H9 (cell line): ENCODE measurements around the gene RASAL1. TPM values are rescaled to one million over a fixed set of nuclear protein-coding genes. Genes with fewer than 3 reads are reported as not detected.

Experiments used
- DNase-seq: peaks from one replicate; pipeline ENCODE4 v3.0.0-alpha.2; 2017
- H2AFZ ChIP-seq: one replicate; pipeline ENCODE4 v1.6.1; 2013; ENCODE audit warnings: mild to moderate bottlenecking, low read length, control low read depth, moderate library complexity
- H2AK5ac ChIP-seq: 2 replicates; pipeline ENCODE4 v1.6.1; 2013; ENCODE audit warnings: low read length, control low read depth, mixed read lengths; ENCODE audit not compliant: insufficient read length
- H2BK120ac ChIP-seq: one replicate; pipeline ENCODE4 v1.6.1; 2013; ENCODE audit warnings: low read depth, mild to moderate bottlenecking, low read length, control low read depth, inconsistent platforms; ENCODE audit not compliant: poor library complexity, severe bottlenecking
- H2BK12ac ChIP-seq: 2 replicates; pipeline ENCODE4 v1.6.1; 2013; ENCODE audit warnings: low read length, control low read depth, mixed read lengths, low read depth; ENCODE audit not compliant: insufficient read length
- H2BK15ac ChIP-seq: 2 replicates; pipeline ENCODE4 v1.6.1; 2013; ENCODE audit warnings: low read depth, low read length, control low read depth
- H2BK20ac ChIP-seq: one replicate; pipeline ENCODE4 v1.6.1; 2013; ENCODE audit warnings: low read depth, mild to moderate bottlenecking, low read length, control low read depth, inconsistent platforms; ENCODE audit not compliant: poor library complexity, severe bottlenecking
- H2BK5ac ChIP-seq: 2 replicates; pipeline ENCODE4 v1.6.1; 2013; ENCODE audit warnings: low read length, control low read depth, mixed read lengths; ENCODE audit not compliant: insufficient read length
- H3K14ac ChIP-seq: 2 replicates; pipeline ENCODE4 v1.6.1; 2013; ENCODE audit warnings: low read length, control low read depth; ENCODE audit not compliant: insufficient read depth
- H3K18ac ChIP-seq: 2 replicates; pipeline ENCODE4 v1.6.1; 2013; ENCODE audit warnings: low read depth, mild to moderate bottlenecking, mixed read lengths, low read length, control low read depth; ENCODE audit not compliant: insufficient read length
- H3K23ac ChIP-seq: 2 replicates; pipeline ENCODE4 v1.6.1; 2013; ENCODE audit warnings: low read length, control low read depth, mixed read lengths, low read depth; ENCODE audit not compliant: insufficient read length
- H3K23me2 ChIP-seq: 2 replicates; pipeline ENCODE4 v1.6.1; 2013; ENCODE audit warnings: low read depth, mild to moderate bottlenecking, mixed read lengths, low read length, control low read depth; ENCODE audit not compliant: insufficient read length, poor library complexity, severe bottlenecking
- H3K27ac ChIP-seq: 2 replicates; pipeline ENCODE4 v1.5.1; 2013; ENCODE audit warnings: low read length, control low read depth, mixed read lengths, low read depth; ENCODE audit not compliant: insufficient read length
- H3K27me3 ChIP-seq: 2 replicates; pipeline ENCODE4 v1.6.1; 2013; ENCODE audit warnings: low read length, control low read depth, inconsistent platforms; ENCODE audit not compliant: insufficient read depth
- H3K4ac ChIP-seq: 2 replicates; pipeline ENCODE4 v1.6.1; 2013; ENCODE audit warnings: low read depth, mild to moderate bottlenecking, control low read depth, inconsistent platforms, low read length, moderate library complexity
- H3K4me1 ChIP-seq: 2 replicates; pipeline ENCODE4 v1.6.1; 2013; ENCODE audit warnings: low read length, control low read depth, inconsistent platforms; ENCODE audit not compliant: insufficient read depth
- H3K4me2 ChIP-seq: 2 replicates; pipeline ENCODE4 v1.6.1; 2013; ENCODE audit warnings: low read length, control low read depth, mixed read lengths; ENCODE audit not compliant: insufficient read length, insufficient read depth
- H3K56ac ChIP-seq: 2 replicates; pipeline ENCODE4 v1.6.1; 2013; ENCODE audit warnings: low read depth, mild to moderate bottlenecking, mixed read lengths, low read length, control low read depth; ENCODE audit not compliant: insufficient read length
- H3K79me1 ChIP-seq: 2 replicates; pipeline ENCODE4 v1.6.1; 2013; ENCODE audit warnings: low read depth, mild to moderate bottlenecking, moderate library complexity, low read length, control low read depth, inconsistent platforms; ENCODE audit not compliant: insufficient read depth, poor library complexity, severe bottlenecking
- H3K79me2 ChIP-seq: 2 replicates; pipeline ENCODE4 v1.6.1; 2013; ENCODE audit warnings: low read length, control low read depth, inconsistent platforms; ENCODE audit not compliant: insufficient read depth
- H3K9ac ChIP-seq: 2 replicates; pipeline ENCODE4 v1.6.1; 2013; ENCODE audit warnings: low read length, control low read depth, mixed read lengths; ENCODE audit not compliant: insufficient read length; ENCODE audit errors: extremely low read depth
- H3K9me3 ChIP-seq: one replicate; pipeline ENCODE4 v1.6.1; 2013; ENCODE audit warnings: low read depth, low read length, inconsistent platforms; ENCODE audit not compliant: control insufficient read depth
- H3T11ph ChIP-seq: one replicate; pipeline ENCODE4 v1.6.1; 2013; ENCODE audit warnings: mild to moderate bottlenecking, low read length, control low read depth, inconsistent platforms
- H4K20me1 ChIP-seq: one replicate; pipeline ENCODE4 v1.6.1; 2013; ENCODE audit not compliant: control insufficient read depth, insufficient read length, insufficient read depth
- H4K5ac ChIP-seq: 2 replicates; pipeline ENCODE4 v1.6.1; 2013; ENCODE audit warnings: low read depth, mild to moderate bottlenecking, mixed read lengths, low read length, control low read depth; ENCODE audit not compliant: insufficient read length
- H4K8ac ChIP-seq: replicated peaks from 2 replicates; pipeline ENCODE4 v1.6.1; 2013; ENCODE audit warnings: low read length, control low read depth, mixed read lengths, low read depth; ENCODE audit not compliant: insufficient read length
- H4K91ac ChIP-seq: 2 replicates; pipeline ENCODE4 v1.6.1; 2013; ENCODE audit warnings: low read depth, mild to moderate bottlenecking, moderate library complexity, mixed read lengths, low read length, control low read depth; ENCODE audit not compliant: insufficient read length
- H3K27ac Mint-ChIP-seq, 3 experiments: 2 replicates in 2 of 3; 3 replicates in 1 of 3; pipeline ENCODE4 v1.8.0; 2020 to 2021; ENCODE audit warnings: mixed read lengths in 3 of 3, mild to moderate bottlenecking in 1 of 3, moderate library complexity in 1 of 3
- H3K27me3 Mint-ChIP-seq: 2 replicates; pipeline ENCODE4 v1.8.0; 2021; ENCODE audit warnings: low read depth, mild to moderate bottlenecking, moderate library complexity, mixed read lengths
- H3K36me3 Mint-ChIP-seq, 3 experiments: 2 replicates in 2 of 3; 3 replicates in 1 of 3; pipeline ENCODE4 v1.8.0; 2020 to 2021; ENCODE audit warnings: low read depth in 3 of 3, mixed read lengths in 3 of 3; ENCODE audit not compliant: insufficient read depth in 1 of 3
- H3K4me1 Mint-ChIP-seq, 2 experiments: 2 replicates each; pipeline ENCODE4 v1.8.0; 2020; ENCODE audit warnings: mixed read lengths in 2 of 2
- H3K4me3 Mint-ChIP-seq, 2 experiments: 2 replicates in 1 of 2; 3 replicates in 1 of 2; pipeline ENCODE4 v1.8.0; 2020 to 2021; ENCODE audit warnings: mild to moderate bottlenecking in 2 of 2, mixed read lengths in 2 of 2, moderate library complexity in 1 of 2
- H3K9me3 Mint-ChIP-seq, 2 experiments: 2 replicates in 1 of 2; 3 replicates in 1 of 2; pipeline ENCODE4 v1.8.0; 2020; ENCODE audit warnings: mild to moderate bottlenecking in 2 of 2, mixed read lengths in 2 of 2, moderate library complexity in 1 of 2
- WGBS: extraction: QIAGEN DNeasy Blood & Tissue Kit; methylation state at CpG from one replicate; pipeline ENCODE4 v1.1.7; 2013; ENCODE audit warnings: missing lambda C conversion rate, low lambda C conversion rate, mixed read lengths; ENCODE audit not compliant: insufficient read length; ENCODE audit errors: extremely low coverage; 5-methylcytosine and 5-hydroxymethylcytosine counted together
- total RNA-seq: library from RNA; stranded (reverse); gene quantifications from 2 replicates; pipeline ENCODE4 v1.2.1, GENCODE V29; 2021
- TF ChIP-seq, protein P1 (sequence below): fragments of 200-600 bp; sonication (generic); conservative IDR thresholded peaks from 3 replicates; pipeline ENCODE4 v1.8.0; 2021; ENCODE audit warnings: antibody characterized with exemption, mild to moderate bottlenecking

The RASAL1 gene
- total RNA-seq, 1 experiment from 2014 or later: 2.3 TPM

DNA sequence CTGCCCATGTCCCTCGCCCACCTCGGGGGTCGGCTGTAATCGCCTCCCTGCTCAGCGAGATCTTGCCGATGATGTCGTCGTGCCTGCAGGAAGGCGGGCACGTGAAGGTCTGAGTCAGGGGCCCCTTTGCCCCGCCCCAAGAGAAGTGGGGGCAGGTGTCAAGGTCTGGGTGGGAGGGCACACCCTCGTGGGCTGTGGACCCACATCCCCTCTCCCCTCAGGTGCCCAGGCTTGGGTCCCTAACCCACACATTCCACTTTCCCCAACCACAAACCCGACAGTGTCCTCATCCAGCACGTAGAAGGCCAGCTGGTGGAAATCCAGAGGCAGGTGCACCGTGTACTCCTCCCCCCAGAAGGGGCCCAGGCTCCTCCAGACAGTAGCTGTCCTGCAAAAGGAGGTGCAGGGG is 7.8 kb downstream of the RASAL1 start:
- Histone ChIP-seq H4K20me1 (no peaks in the 10 kb centered on the region), H3K18ac (no peak overlapping the region), H2BK5ac (no peak overlapping the region), H4K8ac (no peak overlapping the region), H3K4me2 (no peak overlapping the region), H2BK12ac (no peak overlapping the region), H2BK20ac (no peak overlapping the region), H3K4me1 (no peaks in the 10 kb centered on the region), H3K27me3 (no peaks in the 10 kb centered on the region), H2AK5ac (no peak overlapping the region), H3K27ac (no peak overlapping the region), H3K4ac (no peak overlapping the region), H4K91ac (no peak overlapping the region), H3T11ph (no peak overlapping the region), H2BK120ac (no peak overlapping the region), H3K9ac (no peak overlapping the region), H3K79me2 (no peaks in the 10 kb centered on the region), H3K14ac (no peak overlapping the region), H3K9me3 (no peaks in the 10 kb centered on the region), H3K23me2 (no peaks in the 10 kb centered on the region), H2BK15ac (no peak overlapping the region), H3K23ac (no peak overlapping the region), H2AFZ (no peak overlapping the region), H3K56ac (no peak overlapping the region), H3K79me1 (no peaks in the 10 kb centered on the region), H4K5ac (no peak overlapping the region)
- Mint-ChIP-seq H3K4me3 (no peak overlapping the region), H3K27me3 (peaks cover 6% of the 10 kb centered on the region; the same call in 1 of the 2 replicates), H3K4me1 (peaks cover 4% of the 10 kb centered on the region in 2 experiments; a peak in 3 of 4 replicates), H3K27ac (peak overlapping the region in 1 of 3 experiments; percentile 48; a peak in 1 of 7 replicates), H3K36me3 (peaks cover 4 to 7% (median 4%) of the 10 kb centered on the region in 3 experiments; a peak in 5 of 7 replicates), H3K9me3 (peaks cover 6% of the 10 kb centered on the region in 2 experiments; a peak in 4 of 5 replicates)
- TF ChIP-seq, protein P1, sequence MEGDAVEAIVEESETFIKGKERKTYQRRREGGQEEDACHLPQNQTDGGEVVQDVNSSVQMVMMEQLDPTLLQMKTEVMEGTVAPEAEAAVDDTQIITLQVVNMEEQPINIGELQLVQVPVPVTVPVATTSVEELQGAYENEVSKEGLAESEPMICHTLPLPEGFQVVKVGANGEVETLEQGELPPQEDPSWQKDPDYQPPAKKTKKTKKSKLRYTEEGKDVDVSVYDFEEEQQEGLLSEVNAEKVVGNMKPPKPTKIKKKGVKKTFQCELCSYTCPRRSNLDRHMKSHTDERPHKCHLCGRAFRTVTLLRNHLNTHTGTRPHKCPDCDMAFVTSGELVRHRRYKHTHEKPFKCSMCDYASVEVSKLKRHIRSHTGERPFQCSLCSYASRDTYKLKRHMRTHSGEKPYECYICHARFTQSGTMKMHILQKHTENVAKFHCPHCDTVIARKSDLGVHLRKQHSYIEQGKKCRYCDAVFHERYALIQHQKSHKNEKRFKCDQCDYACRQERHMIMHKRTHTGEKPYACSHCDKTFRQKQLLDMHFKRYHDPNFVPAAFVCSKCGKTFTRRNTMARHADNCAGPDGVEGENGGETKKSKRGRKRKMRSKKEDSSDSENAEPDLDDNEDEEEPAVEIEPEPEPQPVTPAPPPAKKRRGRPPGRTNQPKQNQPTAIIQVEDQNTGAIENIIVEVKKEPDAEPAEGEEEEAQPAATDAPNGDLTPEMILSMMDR: no peak
- DNase-seq: no peak
- WGBS: no CpG with 5 or more reads among the region's 15 CpGs
